Measurements from ENCODE around the gene ZDHHC1. TPM values are rescaled to one million over a fixed set of nuclear protein-coding genes. Genes with fewer than 3 reads are reported as not detected.

Gene ZDHHC1
- total RNA-seq, 3 donors from 2014 or later = 17.4 to 20.3 (median 19.3) TPM

DNA sequence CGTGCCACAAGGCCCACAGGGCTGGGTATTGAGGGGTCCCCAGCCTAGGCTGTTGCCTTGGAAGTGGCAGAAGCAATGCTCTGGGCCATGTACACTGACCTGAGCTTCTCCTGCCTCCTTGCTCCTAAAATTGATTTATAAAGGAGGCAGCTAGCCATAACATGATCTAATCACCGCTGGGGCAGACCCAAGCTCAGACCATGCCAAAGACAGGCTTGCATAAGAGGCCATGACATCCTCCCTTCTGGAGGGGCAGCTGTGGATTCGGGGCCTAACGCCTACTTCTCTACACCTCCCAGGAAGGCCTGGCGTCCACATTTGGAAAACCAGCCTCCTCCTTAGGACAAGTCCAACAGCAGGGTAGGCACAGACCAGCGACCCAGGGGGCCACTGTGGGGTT is 27.0 kb upstream of the ZDHHC1 start:
- Histone ChIP-seq H3K4me3 (no peak overlapping the region), H3K27me3 (no peaks in the 10 kb centered on the region), H3K9me3 (no peaks in the 10 kb centered on the region), H3K36me3 (no peaks in the 10 kb centered on the region), H3K27ac (peak overlapping the region; percentile 68 to 87), H3K4me1 (peaks cover 24 to 54% of the 10 kb centered on the region in 2 donors)
- peak; percentile 50 to 69 (median 53) for TF ChIP-seq POLR2AphosphoS5 (IDR thresholded peaks at IDR 0.05)
- no peak for TF ChIP-seq CTCF (IDR thresholded peaks at IDR 0.05)
- intact Hi-C loops (cut with DNase I; ENCODE audit: low total_unique reads) = no loop called here
- DNase-seq (ENCODE audit: low spot score in 2 of 2) = no peak

GRCh38 chr16:67442581-67443255 is 26.4 kb upstream of the ZDHHC1 start:
- H3K9me3 ChIP-seq = no peaks in the 10 kb centered on the region
- intact Hi-C loops (cut with DNase I; ENCODE audit: low total_unique reads) = no loop called here
- H3K4me3 ChIP-seq = no peak overlapping the region
- no peaks in the 10 kb centered on the region for H3K36me3 ChIP-seq
- DNase-seq (ENCODE audit: low spot score in 2 of 2) = no peak
- TF ChIP-seq POLR2A (IDR thresholded peaks at IDR 0.05) (no peak), CTCF (IDR thresholded peaks at IDR 0.05) (no peak), POLR2AphosphoS5 (IDR thresholded peaks at IDR 0.05) (no peak)
- peak overlapping the region; percentile 66 to 87 for H3K27ac ChIP-seq
- H3K4me1 ChIP-seq = peaks cover 24 to 54% of the 10 kb centered on the region in 2 donors
- no peaks in the 10 kb centered on the region for H3K27me3 ChIP-seq

- peak overlapping the region; percentile 57 to 87 for H3K27ac ChIP-seq
- intact Hi-C loops (cut with DNase I; ENCODE audit: low total_unique reads) = no loop called here
- H3K9me3 ChIP-seq = no peaks in the 10 kb centered on the region
- no peak overlapping the region for H3K4me3 ChIP-seq
- H3K27me3 ChIP-seq = no peaks in the 10 kb centered on the region
- TF ChIP-seq POLR2A (IDR thresholded peaks at IDR 0.05) (no peak), POLR2AphosphoS5 (IDR thresholded peaks at IDR 0.05) (no peak), CTCF (IDR thresholded peaks at IDR 0.05) (no peak)
- DNase-seq (ENCODE audit: low spot score in 2 of 2) = no peak
- H3K36me3 ChIP-seq = no peaks in the 10 kb centered on the region
- peaks cover 22 to 51% of the 10 kb centered on the region in 2 donors for H3K4me1 ChIP-seq
These were observed 25.6 kb upstream of the ZDHHC1 start for GRCh38 chr16:67441907-67442306.

DNA sequence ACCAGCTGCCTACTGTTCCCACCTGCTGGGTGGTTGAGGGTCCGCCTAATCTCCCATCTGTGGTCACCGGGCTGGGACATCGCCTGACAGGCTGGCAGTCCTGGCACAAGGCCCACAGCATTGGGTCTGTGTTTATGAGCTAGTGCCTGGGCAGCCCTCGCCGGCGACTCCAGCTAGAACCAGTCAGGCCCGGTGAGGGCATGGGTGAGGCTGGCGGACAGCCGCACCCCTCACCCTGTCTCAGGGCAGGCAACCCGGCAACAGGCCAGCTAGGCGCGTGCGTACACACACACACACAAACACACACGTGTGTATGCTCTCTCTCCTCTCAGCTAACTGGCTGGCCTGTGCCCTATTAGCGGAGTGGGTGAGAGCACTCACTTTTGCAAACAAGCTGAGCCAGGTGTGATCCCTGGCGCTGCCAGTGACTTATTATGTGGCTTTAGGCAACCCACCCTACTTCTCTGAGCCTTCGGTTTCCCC is 25.0 kb upstream of the ZDHHC1 start:
- Histone ChIP-seq H3K27me3 (no peaks in the 10 kb centered on the region), H3K4me3 (no peak overlapping the region), H3K9me3 (no peaks in the 10 kb centered on the region), H3K4me1 (peaks cover 16 to 45% of the 10 kb centered on the region in 2 donors), H3K36me3 (no peaks in the 10 kb centered on the region), H3K27ac (peak overlapping the region; percentile 57 to 87)
- peak; percentile 94 to 96 for DNase-seq (ENCODE audit: low spot score in 2 of 2)
- TF ChIP-seq POLR2A (IDR thresholded peaks at IDR 0.05) (no peak), POLR2AphosphoS5 (IDR thresholded peaks at IDR 0.05) (peak in 1 of 3 donors; percentile 76), CTCF (IDR thresholded peaks at IDR 0.05) (no peak)
- intact Hi-C loops (cut with DNase I; ENCODE audit: low total_unique reads) = no loop called here

DNA sequence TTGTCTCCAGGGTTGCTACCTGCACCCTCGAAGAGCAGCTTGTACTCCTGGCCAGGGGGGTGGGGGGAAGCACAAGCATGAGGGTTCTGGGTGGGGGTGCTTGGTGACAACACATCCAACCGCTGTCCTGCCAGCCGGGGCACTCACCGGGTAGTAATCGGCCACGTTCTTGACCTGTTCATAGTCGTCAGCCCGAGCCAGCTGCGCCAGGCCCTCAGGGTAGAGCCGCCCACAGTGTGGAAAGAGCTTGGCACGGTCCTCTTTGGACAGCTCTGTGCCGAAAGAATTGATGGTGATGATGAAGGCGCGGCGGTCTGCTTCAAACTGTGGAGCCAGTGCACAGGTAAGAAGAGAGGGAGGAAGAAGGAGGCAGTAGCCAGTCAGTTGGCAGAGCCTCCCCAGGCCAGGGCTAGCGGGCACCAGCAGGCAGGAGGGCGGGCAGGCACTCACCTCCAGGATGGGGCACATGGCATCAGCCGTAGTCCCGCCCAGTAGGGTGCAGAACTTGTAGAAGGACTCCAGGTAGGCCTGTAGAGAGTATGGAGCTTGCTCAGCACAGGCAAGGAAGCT is 22.6 kb upstream of the ZDHHC1 start:
- no peak overlapping the region for H3K4me3 ChIP-seq
- H3K9me3 ChIP-seq = no peaks in the 10 kb centered on the region
- H3K27ac ChIP-seq = peak overlapping the region; percentile 57 to 87
- peaks cover 5 to 22% of the 10 kb centered on the region in 2 donors for H3K4me1 ChIP-seq
- DNase-seq (ENCODE audit: low spot score in 2 of 2) = peak; percentile 80 to 86
- H3K36me3 ChIP-seq = no peaks in the 10 kb centered on the region
- intact Hi-C loops (cut with DNase I; ENCODE audit: low total_unique reads) = no loop called here
- TF ChIP-seq CTCF (IDR thresholded peaks at IDR 0.05) = no peak
- no peak for TF ChIP-seq POLR2AphosphoS5 (IDR thresholded peaks at IDR 0.05)
- H3K27me3 ChIP-seq = no peaks in the 10 kb centered on the region
